Astrocyte (in vitro differentiated cells and primary cell): ENCODE measurements around the gene IL12RB2. TPM values are rescaled to one million over a fixed set of nuclear protein-coding genes. Genes with fewer than 3 reads are reported as not detected.

Experiments
- DNase-seq: peaks from one replicate; pipeline ENCODE4 v3.0.0-alpha.2; 2010; ENCODE audit warnings: low read depth
- FAIRE-seq: peaks from 2 replicates; lab custom pipeline; 2011; peaks lifted over from hg19 to GRCh38; lab: Jason Lieb, UNC
- H2AFZ ChIP-seq: 2 replicates; pipeline ENCODE4 v1.6.0; 2012; ENCODE audit warnings: low read depth, low read length, inconsistent platforms
- H3K27ac ChIP-seq: 2 replicates; pipeline ENCODE4 v1.5.1; 2011; ENCODE audit warnings: low read depth, low read length, inconsistent platforms
- H3K27me3 ChIP-seq: 2 replicates; pipeline ENCODE4 v1.6.0; 2011; ENCODE audit warnings: low read length, inconsistent platforms; ENCODE audit not compliant: insufficient read depth
- H3K36me3 ChIP-seq: 2 replicates; pipeline ENCODE4 v1.5.1; 2011; ENCODE audit warnings: low read length, inconsistent platforms; ENCODE audit not compliant: insufficient read depth
- H3K4me1 ChIP-seq: 2 replicates; pipeline ENCODE4 v1.5.1; 2011; ENCODE audit warnings: low read length, inconsistent platforms; ENCODE audit not compliant: insufficient read depth
- H3K4me2 ChIP-seq: 2 replicates; pipeline ENCODE4 v1.6.0; 2012; ENCODE audit warnings: low read length, inconsistent platforms
- H3K4me3 ChIP-seq: 2 replicates; pipeline ENCODE4 v1.5.1; 2011; ENCODE audit warnings: low read depth, mild to moderate bottlenecking, low read length, inconsistent platforms; ENCODE audit not compliant: insufficient read depth
- H3K79me2 ChIP-seq: 2 replicates; pipeline ENCODE4 v1.6.0; 2012; ENCODE audit warnings: mild to moderate bottlenecking, low read length, inconsistent platforms; ENCODE audit not compliant: insufficient read depth
- H3K9ac ChIP-seq: 2 replicates; pipeline ENCODE4 v1.6.0; 2012; ENCODE audit warnings: mild to moderate bottlenecking, low read length, inconsistent platforms
- H3K9me3 ChIP-seq: 2 replicates; pipeline ENCODE4 v1.5.1; 2012; ENCODE audit warnings: low read depth, mild to moderate bottlenecking, low read length, inconsistent platforms; ENCODE audit not compliant: insufficient read depth
- H4K20me1 ChIP-seq: 2 replicates; pipeline ENCODE4 v1.6.0; 2012; ENCODE audit warnings: low read length, inconsistent platforms; ENCODE audit not compliant: insufficient read depth
- H3K27ac Mint-ChIP-seq: one replicate; pipeline ENCODE4 v1.8.0; 2021; ENCODE audit warnings: mild to moderate bottlenecking, mixed read lengths; ENCODE audit not compliant: unreplicated experiment
- H3K27me3 Mint-ChIP-seq: one replicate; pipeline ENCODE4 v1.8.0; 2021; ENCODE audit warnings: low read depth, mixed read lengths; ENCODE audit not compliant: unreplicated experiment
- H3K36me3 Mint-ChIP-seq: one replicate; pipeline ENCODE4 v1.8.0; 2021; ENCODE audit warnings: low read depth, mixed read lengths; ENCODE audit not compliant: unreplicated experiment
- H3K4me1 Mint-ChIP-seq: one replicate; pipeline ENCODE4 v1.8.0; 2021; ENCODE audit warnings: low read depth, mixed read lengths; ENCODE audit not compliant: unreplicated experiment
- H3K4me3 Mint-ChIP-seq: one replicate; pipeline ENCODE4 v1.8.0; 2021; ENCODE audit warnings: mild to moderate bottlenecking, moderate library complexity, mixed read lengths; ENCODE audit not compliant: unreplicated experiment
- H3K9me3 Mint-ChIP-seq: one replicate; pipeline ENCODE4 v1.8.0; 2021; ENCODE audit warnings: mild to moderate bottlenecking, mixed read lengths; ENCODE audit not compliant: unreplicated experiment
- EZH2 ChIP-seq: IDR thresholded peaks from 2 replicates; pipeline ENCODE4 v1.6.1; 2012; ENCODE audit warnings: mild to moderate bottlenecking, low read length, inconsistent platforms; ENCODE audit not compliant: insufficient read depth
- total RNA-seq: library from RNA; stranded (reverse); gene quantifications from 2 replicates; pipeline ENCODE4 v1.2.1, GENCODE V29; 2021
- TF ChIP-seq, protein P1 (sequence below): IDR thresholded peaks from 2 replicates; pipeline ENCODE4 v1.5.1; 2011; ENCODE audit warnings: low read depth, mild to moderate bottlenecking, inconsistent platforms, low read length, moderate library complexity; ENCODE audit not compliant: insufficient read depth

Gene IL12RB2
- total RNA-seq, 1 donor from 2014 or later: 0.11 TPM

DNA sequence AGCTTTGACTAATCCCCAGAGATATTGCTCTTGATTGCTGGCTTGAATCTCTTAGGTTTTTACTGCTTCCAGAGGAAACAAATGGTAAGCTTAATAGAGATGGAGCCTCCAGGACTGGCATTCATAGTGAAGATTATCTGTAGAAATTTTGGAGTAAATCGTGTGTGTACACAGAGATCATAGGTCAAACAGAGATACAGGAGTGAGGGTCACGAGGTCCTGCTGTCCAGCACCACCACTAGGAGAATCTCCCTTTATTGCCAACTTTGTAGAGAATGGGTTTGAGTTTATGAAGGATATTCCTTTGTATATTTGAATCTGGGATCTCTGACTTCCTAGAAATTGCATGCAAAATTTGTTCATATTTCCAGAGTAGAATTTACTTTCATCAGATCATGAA lies 130.3 kb downstream of the IL12RB2 start:
- no peak for TF ChIP-seq EZH2
- TF ChIP-seq, protein P1, sequence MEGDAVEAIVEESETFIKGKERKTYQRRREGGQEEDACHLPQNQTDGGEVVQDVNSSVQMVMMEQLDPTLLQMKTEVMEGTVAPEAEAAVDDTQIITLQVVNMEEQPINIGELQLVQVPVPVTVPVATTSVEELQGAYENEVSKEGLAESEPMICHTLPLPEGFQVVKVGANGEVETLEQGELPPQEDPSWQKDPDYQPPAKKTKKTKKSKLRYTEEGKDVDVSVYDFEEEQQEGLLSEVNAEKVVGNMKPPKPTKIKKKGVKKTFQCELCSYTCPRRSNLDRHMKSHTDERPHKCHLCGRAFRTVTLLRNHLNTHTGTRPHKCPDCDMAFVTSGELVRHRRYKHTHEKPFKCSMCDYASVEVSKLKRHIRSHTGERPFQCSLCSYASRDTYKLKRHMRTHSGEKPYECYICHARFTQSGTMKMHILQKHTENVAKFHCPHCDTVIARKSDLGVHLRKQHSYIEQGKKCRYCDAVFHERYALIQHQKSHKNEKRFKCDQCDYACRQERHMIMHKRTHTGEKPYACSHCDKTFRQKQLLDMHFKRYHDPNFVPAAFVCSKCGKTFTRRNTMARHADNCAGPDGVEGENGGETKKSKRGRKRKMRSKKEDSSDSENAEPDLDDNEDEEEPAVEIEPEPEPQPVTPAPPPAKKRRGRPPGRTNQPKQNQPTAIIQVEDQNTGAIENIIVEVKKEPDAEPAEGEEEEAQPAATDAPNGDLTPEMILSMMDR: no peak
- Mint-ChIP-seq H3K9me3 (no peaks in the 10 kb centered on the region), H3K27me3 (no peaks in the 10 kb centered on the region), H3K36me3 (no peaks in the 10 kb centered on the region), H3K4me3 (no peak overlapping the region), H3K4me1 (peaks cover 15% of the 10 kb centered on the region), H3K27ac (no peak overlapping the region)
- FAIRE-seq (no peak), DNase-seq (no peak)
- Histone ChIP-seq H3K9ac (no peak overlapping the region), H4K20me1 (no peaks in the 10 kb centered on the region), H3K4me1 (peaks cover 11% of the 10 kb centered on the region), H3K36me3 (no peaks in the 10 kb centered on the region), H3K9me3 (no peaks in the 10 kb centered on the region), H3K27me3 (no peaks in the 10 kb centered on the region), H3K79me2 (no peaks in the 10 kb centered on the region), H3K27ac (no peak overlapping the region), H3K4me3 (no peak overlapping the region), H3K4me2 (no peak overlapping the region), H2AFZ (no peak overlapping the region)

DNA sequence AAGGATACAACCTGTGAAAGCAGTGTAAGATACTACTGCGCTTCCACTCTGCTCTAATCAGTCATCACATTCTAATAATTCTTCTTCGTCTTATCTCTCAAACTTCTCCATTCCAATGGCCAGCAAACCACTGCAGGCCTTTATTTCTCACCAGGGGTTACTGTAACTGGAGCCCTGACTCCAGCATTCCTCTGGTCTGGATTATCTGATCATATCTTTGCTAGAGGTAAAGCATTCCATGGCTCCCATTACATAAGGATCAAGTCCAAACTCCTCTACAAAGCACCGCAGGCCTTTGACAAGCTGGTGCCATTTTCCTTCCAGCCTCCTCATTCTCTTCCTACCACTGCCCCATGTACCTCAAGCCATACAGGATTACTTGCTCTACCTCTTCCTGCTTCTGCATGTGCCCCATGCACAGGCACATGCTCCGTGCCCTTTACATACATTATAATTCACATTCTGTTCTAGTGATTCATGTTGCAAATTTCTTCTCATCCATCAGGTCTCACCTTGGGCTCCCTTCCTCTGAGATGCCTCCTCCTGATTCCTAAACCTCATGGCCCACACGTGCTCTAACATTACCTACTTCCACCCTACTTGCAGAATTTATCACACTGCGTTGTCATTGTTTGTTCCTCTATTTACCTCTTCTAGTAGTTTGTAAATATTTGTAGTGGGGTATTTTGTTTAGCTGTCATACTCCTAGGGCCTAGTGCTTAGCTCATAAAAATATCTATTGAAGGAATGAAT lies 131.8 kb downstream of the IL12RB2 start:
- Mint-ChIP-seq H3K4me3 (no peak overlapping the region), H3K27ac (no peak overlapping the region)
- no peak overlapping the region for H2AFZ ChIP-seq

DNA sequence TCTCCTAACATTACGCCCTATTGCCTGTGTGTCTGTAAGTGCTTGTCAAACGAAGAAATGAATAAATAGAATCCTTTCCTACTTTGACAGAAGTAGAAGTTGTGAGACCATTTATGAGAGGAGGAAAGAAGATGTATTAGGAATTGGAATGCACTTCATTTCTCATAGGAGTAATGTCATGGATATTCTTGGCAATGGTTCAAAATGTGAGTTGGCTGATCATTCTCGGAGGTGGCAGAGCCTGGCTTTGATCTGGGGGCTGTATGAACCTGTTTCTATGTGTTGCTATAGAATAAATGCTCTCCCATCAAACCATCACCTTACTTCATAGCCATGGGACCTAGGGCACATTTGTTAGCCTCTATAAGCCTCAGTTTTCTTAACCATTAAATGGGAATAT lies 132.7 kb downstream of the IL12RB2 start:
- H3K27ac ChIP-seq: no peak overlapping the region
- H3K27ac Mint-ChIP-seq: no peak overlapping the region
- no peaks in the 10 kb centered on the region for H3K27me3 Mint-ChIP-seq

More for the DNA sequence above, 131.8 kb downstream of the IL12RB2 start:
- Mint-ChIP-seq H3K27me3 (no peaks in the 10 kb centered on the region), H3K4me1 (peaks cover 15% of the 10 kb centered on the region), H3K36me3 (no peaks in the 10 kb centered on the region), H3K9me3 (no peaks in the 10 kb centered on the region)
- no peaks in the 10 kb centered on the region for H3K36me3 ChIP-seq
- H3K79me2 ChIP-seq: no peaks in the 10 kb centered on the region
- H3K4me3 ChIP-seq: no peak overlapping the region
- H4K20me1 ChIP-seq: no peaks in the 10 kb centered on the region
- FAIRE-seq (no peak), DNase-seq (peak; percentile 71)
- TF ChIP-seq EZH2: no peak
- TF ChIP-seq, protein P1: no peak
- H3K27ac ChIP-seq: no peak overlapping the region
- H3K27me3 ChIP-seq: no peaks in the 10 kb centered on the region
- peaks cover 11% of the 10 kb centered on the region for H3K4me1 ChIP-seq
- H3K9me3 ChIP-seq: no peaks in the 10 kb centered on the region
- no peak overlapping the region for H3K9ac ChIP-seq
- H3K4me2 ChIP-seq: no peak overlapping the region

More for the DNA sequence above, 132.7 kb downstream of the IL12RB2 start:
- Histone ChIP-seq H3K27me3 (no peaks in the 10 kb centered on the region), H4K20me1 (no peaks in the 10 kb centered on the region), H3K9me3 (no peaks in the 10 kb centered on the region), H2AFZ (no peak overlapping the region), H3K79me2 (no peaks in the 10 kb centered on the region), H3K9ac (no peak overlapping the region), H3K4me1 (peaks cover 11% of the 10 kb centered on the region), H3K36me3 (no peaks in the 10 kb centered on the region), H3K4me2 (no peak overlapping the region), H3K4me3 (no peak overlapping the region)
- H3K36me3 Mint-ChIP-seq: no peaks in the 10 kb centered on the region
- TF ChIP-seq, protein P1: no peak
- no peak for TF ChIP-seq EZH2
- no peaks in the 10 kb centered on the region for H3K9me3 Mint-ChIP-seq
- FAIRE-seq: no peak
- no peak overlapping the region for H3K4me3 Mint-ChIP-seq
- peaks cover 15% of the 10 kb centered on the region for H3K4me1 Mint-ChIP-seq
- no peak for DNase-seq
